Vagina (tissue), 2 donors: ENCODE results near the gene CFAP61. TPM values are rescaled to one million over a fixed set of nuclear protein-coding genes. Genes with fewer than 3 reads are reported as not detected.
A peak's percentile ranks its signal among the peaks of the same experiment; 100 is the strongest.

Source experiments
- DNase-seq, 2 donors: peaks; one replicate each; pipeline ENCODE4 v3.0.0-alpha.2; 2017; ENCODE audit errors: extremely low spot score in 2 of 2
- H3K27ac ChIP-seq: fragments of 200-600 bp; sonication (generic); one replicate; pipeline ENCODE4 v1.5.1; 2019
- H3K27me3 ChIP-seq: fragments of 200-600 bp; sonication (generic); one replicate; pipeline ENCODE4 v1.5.1; 2019
- H3K36me3 ChIP-seq, 2 donors: fragments of 200-600 bp; sonication (generic); one replicate each; pipeline ENCODE4 v1.5.1; 2017 to 2019
- H3K4me1 ChIP-seq: fragments of 200-600 bp; sonication (generic); one replicate; pipeline ENCODE4 v1.5.1; 2019
- H3K4me3 ChIP-seq, 2 donors: fragments of 200-600 bp; sonication (generic); 1 replicate in 1 of 2; 2 replicates in 1 of 2; pipeline ENCODE4 v1.5.1; 2016 to 2019
- H3K9me3 ChIP-seq: fragments of 200-600 bp; sonication (generic); one replicate; pipeline ENCODE4 v1.5.1; 2019
- CTCF ChIP-seq, 3 experiments: fragments of 450-650 bp in 2 of 3; fragments of 200-600 bp in 1 of 3; sonication (generic) in 1 of 3; IDR thresholded peaks; one replicate each; pipeline ENCODE4 v1.5.1; 2017 to 2019; ENCODE audit warnings: antibody characterized with exemption in 3 of 3, mild to moderate bottlenecking in 2 of 3, moderate library complexity in 2 of 3
- POLR2A ChIP-seq, 2 donors: fragments of 450-650 bp; IDR thresholded peaks; one replicate each; pipeline ENCODE4 v1.6.1; 2017; ENCODE audit warnings: antibody characterized with exemption in 2 of 2, mild to moderate bottlenecking in 2 of 2, moderate library complexity in 2 of 2
- POLR2AphosphoS5 ChIP-seq, 2 donors: sonication (generic); formaldehyde crosslinking; IDR thresholded peaks; one replicate each; pipeline ENCODE4 v1.9.0; 2017; ENCODE audit warnings: antibody characterized with exemption in 2 of 2, mild to moderate bottlenecking in 2 of 2, low read depth in 1 of 2; ENCODE audit not compliant: insufficient read depth in 1 of 2
- intact Hi-C: fragments of 100-400 bp; cut with DNase I; formaldehyde crosslinking; loops from one replicate; pipeline ENCODE4 v1.15.1; 2023
- total RNA-seq: library from RNA; depleted of rRNA; stranded (reverse); fragments of >200 nt; gene quantifications from one replicate; pipeline ENCODE4 v1.2.3, GENCODE V29; 2016

Gene CFAP61
- total RNA-seq, 1 donor from 2014 or later, result 1.5 TPM

- intact Hi-C loops, result no loop called here
- H3K4me3 ChIP-seq, result peak overlapping the region; percentile 11 to 30
- peaks cover 14% of the 10 kb centered on the region for H3K27me3 ChIP-seq
- H3K27ac ChIP-seq, result no peak overlapping the region
- H3K4me1 ChIP-seq, result peaks cover 32% of the 10 kb centered on the region
- H3K36me3 ChIP-seq, result no peaks in the 10 kb centered on the region
- DNase-seq, result no peak
- no peaks in the 10 kb centered on the region for H3K9me3 ChIP-seq
- no peak for TF ChIP-seq POLR2A (IDR thresholded peaks at IDR 0.05)
- no peak for TF ChIP-seq POLR2AphosphoS5 (IDR thresholded peaks at IDR 0.05; ENCODE audit: insufficient read depth in 1 of 2, low read depth in 1 of 2)
- TF ChIP-seq CTCF (IDR thresholded peaks at IDR 0.05), result no peak
Measured at GRCh38 chr20:20369250-20370093, 317.1 kb downstream of the CFAP61 start.

DNA sequence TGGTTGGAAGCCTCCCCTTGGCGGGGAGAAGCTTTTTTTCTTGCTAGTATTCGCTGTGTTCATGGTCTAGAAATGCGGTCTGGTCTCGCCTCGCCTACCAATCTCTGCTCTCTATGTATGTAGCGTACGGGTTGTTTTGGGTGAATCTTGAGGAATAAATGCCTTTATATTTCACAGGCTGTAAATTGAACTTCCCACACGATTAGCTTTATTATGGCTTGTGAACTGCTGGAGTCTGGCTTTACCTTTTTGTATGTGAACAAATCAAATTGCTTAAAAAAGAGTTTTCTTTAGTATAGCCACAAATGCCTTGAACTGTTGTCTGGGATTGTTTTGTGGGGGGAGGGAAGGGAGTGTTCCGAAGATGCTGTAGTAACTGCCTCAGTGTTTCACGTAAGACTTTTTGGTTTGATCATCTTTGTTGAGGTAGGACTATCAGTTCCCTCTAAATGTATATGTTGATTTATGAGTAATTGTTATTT, 317.8 kb downstream of the CFAP61 start:
- DNase-seq, result no peak
- H3K27ac ChIP-seq, result no peak overlapping the region
- no peak for TF ChIP-seq POLR2AphosphoS5 (IDR thresholded peaks at IDR 0.05; ENCODE audit: insufficient read depth in 1 of 2, low read depth in 1 of 2)
- no peak for TF ChIP-seq CTCF (IDR thresholded peaks at IDR 0.05)
- no peak for TF ChIP-seq POLR2A (IDR thresholded peaks at IDR 0.05)
- H3K9me3 ChIP-seq, result no peaks in the 10 kb centered on the region
- H3K36me3 ChIP-seq, result no peaks in the 10 kb centered on the region
- no peak overlapping the region for H3K4me3 ChIP-seq
- H3K27me3 ChIP-seq, result peaks cover 8% of the 10 kb centered on the region
- H3K4me1 ChIP-seq, result peaks cover 26% of the 10 kb centered on the region
- intact Hi-C loops, result no loop called here

DNA sequence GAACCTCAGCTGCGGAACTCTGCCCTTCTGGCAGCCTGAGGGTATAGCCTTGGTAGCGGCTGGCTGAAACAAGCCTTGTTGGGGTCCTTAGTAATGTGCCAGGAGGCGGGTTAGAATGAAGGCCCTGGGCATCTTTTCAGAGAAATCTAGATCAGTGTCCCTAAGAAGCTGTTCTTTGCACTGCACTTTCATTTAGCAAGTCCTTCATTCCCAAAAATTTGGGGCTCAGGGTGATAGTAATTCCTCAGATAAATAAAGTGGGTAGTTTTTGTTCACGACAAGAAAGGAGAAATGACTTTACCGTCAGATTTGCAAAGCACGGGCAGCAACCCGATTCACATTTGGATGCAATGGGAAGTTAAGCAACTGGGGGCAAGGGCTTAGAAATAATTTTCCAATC, 318.8 kb downstream of the CFAP61 start:
- Histone ChIP-seq H3K36me3 (no peaks in the 10 kb centered on the region), H3K27ac (no peak overlapping the region), H3K27me3 (peaks cover 4% of the 10 kb centered on the region), H3K4me3 (no peak overlapping the region), H3K4me1 (peaks cover 26% of the 10 kb centered on the region), H3K9me3 (no peaks in the 10 kb centered on the region)
- DNase-seq, result no peak
- intact Hi-C loops, result no loop called here
- no peak for TF ChIP-seq POLR2AphosphoS5 (IDR thresholded peaks at IDR 0.05; ENCODE audit: insufficient read depth in 1 of 2, low read depth in 1 of 2)
- TF ChIP-seq POLR2A (IDR thresholded peaks at IDR 0.05), result no peak
- TF ChIP-seq CTCF (IDR thresholded peaks at IDR 0.05), result no peak

DNA sequence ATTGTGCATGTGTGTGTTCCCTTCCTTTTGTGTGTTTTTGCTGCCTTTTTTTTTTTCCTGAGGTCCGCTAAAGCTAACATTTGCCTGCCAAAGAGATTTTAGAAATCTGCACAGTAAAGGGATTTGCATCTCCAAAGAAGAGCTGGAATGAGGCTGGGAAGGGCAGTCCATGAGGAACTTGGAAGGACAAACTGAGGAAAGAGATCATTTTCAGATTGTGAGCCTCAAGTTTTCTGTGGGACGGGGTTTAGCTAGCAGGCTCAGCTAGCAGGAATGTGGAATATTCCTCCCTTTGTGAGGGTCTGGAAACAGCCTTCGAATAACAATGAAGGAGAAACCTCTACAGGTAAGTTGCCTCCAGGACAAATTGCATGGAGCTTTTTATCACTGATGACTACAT, 319.3 kb downstream of the CFAP61 start:
- no peaks in the 10 kb centered on the region for H3K36me3 ChIP-seq
- H3K27ac ChIP-seq, result no peak overlapping the region
- no peak overlapping the region for H3K4me3 ChIP-seq
- DNase-seq, result no peak
- no peaks in the 10 kb centered on the region for H3K9me3 ChIP-seq
- TF ChIP-seq POLR2A (IDR thresholded peaks at IDR 0.05) (no peak), CTCF (IDR thresholded peaks at IDR 0.05) (no peak), POLR2AphosphoS5 (IDR thresholded peaks at IDR 0.05; ENCODE audit: insufficient read depth in 1 of 2, low read depth in 1 of 2) (no peak)
- H3K4me1 ChIP-seq, result peaks cover 23% of the 10 kb centered on the region
- intact Hi-C loops, result no loop called here
- no peaks in the 10 kb centered on the region for H3K27me3 ChIP-seq

- no peaks in the 10 kb centered on the region for H3K36me3 ChIP-seq
- DNase-seq, result no peak
Measured at GRCh38 chr20:20373091-20373571, 320.8 kb downstream of the CFAP61 start.

More at GRCh38 chr20:20373091-20373571, 320.8 kb downstream of the CFAP61 start:
- Histone ChIP-seq H3K4me3 (no peak overlapping the region), H3K9me3 (no peaks in the 10 kb centered on the region), H3K4me1 (peaks cover 12% of the 10 kb centered on the region), H3K27me3 (no peaks in the 10 kb centered on the region), H3K27ac (no peak overlapping the region)
- intact Hi-C loops, result no loop called here
- TF ChIP-seq POLR2AphosphoS5 (IDR thresholded peaks at IDR 0.05; ENCODE audit: insufficient read depth in 1 of 2, low read depth in 1 of 2) (no peak), POLR2A (IDR thresholded peaks at IDR 0.05) (no peak), CTCF (IDR thresholded peaks at IDR 0.05) (no peak)
